Measurements from ENCODE around the gene C19orf18. TPM values are rescaled to one million over a fixed set of nuclear protein-coding genes. Genes with fewer than 3 reads are reported as not detected.

Gene C19orf18
- total RNA-seq, 1 donor: under 0.01 TPM

DNA sequence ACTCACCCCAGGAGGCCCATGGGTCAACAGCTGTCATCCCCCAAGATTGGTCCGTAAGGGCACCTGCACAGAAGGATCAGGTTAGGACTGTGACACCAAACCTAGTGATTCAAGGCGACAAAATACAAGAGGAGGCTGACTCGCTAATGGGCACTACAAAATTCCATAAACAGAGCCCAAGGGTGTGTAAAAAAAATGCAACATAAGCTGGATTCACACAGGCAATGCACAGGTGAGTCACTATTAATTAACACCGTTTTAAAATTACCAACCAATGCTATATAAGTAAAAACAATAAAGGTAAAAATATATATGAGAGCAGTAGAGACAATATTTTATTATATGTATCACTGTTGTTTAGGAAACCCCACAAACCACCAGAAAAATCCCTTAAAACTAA, 26.3 kb upstream of the C19orf18 start:
- no peak overlapping the region for H3K4me3 ChIP-seq (ENCODE audit: low read depth, low read length)
- DNase-seq (ENCODE audit: low read depth): no peak
- TF ChIP-seq CTCF (IDR thresholded peaks at IDR 0.05; ENCODE audit: insufficient read depth, low read depth, low read length): no peak

DNA sequence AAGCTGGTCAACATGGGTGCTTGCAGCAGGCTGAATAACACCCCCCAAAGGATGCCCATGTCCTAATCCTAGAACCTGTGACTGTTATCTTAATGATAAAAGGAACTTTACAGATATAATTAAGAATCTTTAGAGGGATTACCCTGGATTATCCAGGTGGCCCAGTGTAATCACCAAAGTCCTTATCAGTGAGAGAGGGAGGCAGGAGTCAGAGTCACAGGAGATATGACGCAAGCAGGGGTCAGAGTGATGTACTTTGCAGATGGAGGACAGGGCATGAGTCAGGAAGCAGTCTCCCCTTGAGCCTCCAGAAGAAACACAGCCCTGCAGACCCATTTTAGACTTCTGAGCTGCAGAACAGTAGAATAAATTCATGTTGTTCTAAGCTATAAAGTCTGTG, 18.5 kb upstream of the C19orf18 start:
- H3K4me3 ChIP-seq (ENCODE audit: low read depth, low read length): no peak overlapping the region
- no peak for TF ChIP-seq CTCF (IDR thresholded peaks at IDR 0.05; ENCODE audit: insufficient read depth, low read depth, low read length)
- DNase-seq (ENCODE audit: low read depth): no peak

- H3K4me3 ChIP-seq (ENCODE audit: low read depth, low read length): no peak overlapping the region
- TF ChIP-seq CTCF (IDR thresholded peaks at IDR 0.05; ENCODE audit: insufficient read depth, low read depth, low read length): no peak
- DNase-seq (ENCODE audit: low read depth): no peak
Observed at GRCh38 chr19:57978586-57979289, 4.4 kb upstream of the C19orf18 start.

GRCh38 chr19:57964761-57965160, 9.6 kb downstream of the C19orf18 start:
- no peak for DNase-seq (ENCODE audit: low read depth)
- no peak for TF ChIP-seq CTCF (IDR thresholded peaks at IDR 0.05; ENCODE audit: insufficient read depth, low read depth, low read length)
- no peak overlapping the region for H3K4me3 ChIP-seq (ENCODE audit: low read depth, low read length)

DNA sequence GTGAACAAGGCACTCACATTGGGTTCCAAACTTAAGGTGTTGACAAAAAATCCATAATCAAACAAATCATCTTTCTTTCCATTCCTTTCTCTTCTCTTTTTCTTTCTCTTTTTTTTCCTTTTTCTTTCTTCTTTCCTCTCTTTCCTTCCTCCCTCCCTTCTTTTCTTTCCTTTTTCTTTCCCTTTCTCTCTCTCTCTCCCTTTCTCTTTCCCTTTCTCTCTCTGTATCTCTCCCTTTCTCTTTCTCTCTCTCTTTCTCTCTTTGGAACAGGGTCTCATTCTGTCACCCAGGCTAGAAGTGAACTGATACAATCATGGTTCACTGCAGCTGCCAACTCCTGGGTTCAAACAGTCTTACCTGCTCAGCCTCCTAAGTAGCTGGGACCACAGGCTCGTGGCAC, 12.5 kb downstream of the C19orf18 start:
- H3K4me3 ChIP-seq (ENCODE audit: low read depth, low read length): no peak overlapping the region
- TF ChIP-seq CTCF (IDR thresholded peaks at IDR 0.05; ENCODE audit: insufficient read depth, low read depth, low read length): no peak

DNA sequence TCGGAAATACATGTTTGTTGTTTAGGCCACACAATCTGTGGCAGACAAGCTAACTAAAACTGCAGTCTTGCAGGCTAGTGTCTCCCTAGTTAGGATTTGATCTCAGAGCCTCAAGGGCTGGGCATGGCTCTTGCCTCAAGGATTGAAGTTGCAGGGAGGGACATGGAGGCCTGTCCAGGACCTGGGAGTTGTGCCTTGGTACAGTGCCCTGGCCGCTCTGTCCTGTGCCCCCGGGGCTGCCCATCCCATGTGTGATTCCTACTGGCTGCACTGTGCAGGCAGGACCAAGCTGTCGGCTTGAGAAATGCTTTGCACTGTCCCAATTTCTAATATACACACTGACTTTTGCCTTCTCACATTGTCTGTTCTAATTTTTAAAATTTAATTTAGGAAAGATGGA, 19.3 kb downstream of the C19orf18 start:
- DNase-seq (ENCODE audit: low read depth): no peak
- H3K4me3 ChIP-seq (ENCODE audit: low read depth, low read length): no peak overlapping the region
- no peak for TF ChIP-seq CTCF (IDR thresholded peaks at IDR 0.05; ENCODE audit: insufficient read depth, low read depth, low read length)

More for the DNA sequence above, 12.5 kb downstream of the C19orf18 start:
- no peak for DNase-seq (ENCODE audit: low read depth)

- no peak overlapping the region for H3K4me3 ChIP-seq (ENCODE audit: low read depth, low read length)
- DNase-seq (ENCODE audit: low read depth): no peak
- no peak for TF ChIP-seq CTCF (IDR thresholded peaks at IDR 0.05; ENCODE audit: insufficient read depth, low read depth, low read length)
Observed at GRCh38 chr19:57949702-57950101, 24.6 kb downstream of the C19orf18 start.
